IMR-90 (cell line): ENCODE results near the gene RCAN2. TPM values are rescaled to one million over a fixed set of nuclear protein-coding genes. Genes with fewer than 3 reads are reported as not detected.

Source experiments
- ATAC-seq: fragments of 200-7000 bp; cut with Tn5 transposase; 2 replicates; pipeline ENCODE4 v1.9.1; 2020; ENCODE audit warnings: low read depth, mild to moderate bottlenecking, moderate library complexity
- BruUV-seq: library from RNA; stranded (reverse); fragments of 400-500 nt; replicated peaks from 2 replicates; lab custom pipeline; 2021; lab: Mats Ljungman, UMichigan
- CTCF ChIA-PET: fragments of 300-600 bp; formaldehyde crosslinking; extraction: SDS; loops from one replicate; lab custom pipeline; 2021; ENCODE audit warnings: antibody characterized with exemption; lab: Yijun Ruan, JAX
- POLR2A ChIA-PET: fragments of 300-600 bp; sonication (Branson Sonifier 250); formaldehyde crosslinking; loops from one replicate; lab custom pipeline; 2022; ENCODE audit warnings: antibody characterized with exemption; ENCODE audit not compliant: unreplicated experiment; lab: Charles Lee
- DNase-seq: peaks from one replicate; pipeline ENCODE4 v3.0.0; 2013
- H2AFZ ChIP-seq: replicated peaks from 2 replicates; pipeline ENCODE3; 2013; ENCODE audit warnings: low read length, mild to moderate bottlenecking; ENCODE audit not compliant: poor library complexity
- H2AK5ac ChIP-seq: 2 replicates; pipeline ENCODE4 v1.6.1; 2013; ENCODE audit warnings: low read depth, low read length, inconsistent platforms
- H2AK9ac ChIP-seq: replicated peaks from 2 replicates; pipeline ENCODE3; 2013; ENCODE audit warnings: mild to moderate bottlenecking, low read depth, low read length, moderate library complexity; ENCODE audit not compliant: poor library complexity
- H2BK120ac ChIP-seq: 2 replicates; pipeline ENCODE4 v1.6.1; 2013; ENCODE audit warnings: low read depth, low read length, inconsistent platforms
- H2BK15ac ChIP-seq: 3 replicates; pipeline ENCODE4 v1.6.1; 2013; ENCODE audit warnings: low read depth, low read length, inconsistent platforms
- H2BK20ac ChIP-seq: 2 replicates; pipeline ENCODE4 v1.6.1; 2013; ENCODE audit warnings: low read depth, mild to moderate bottlenecking, inconsistent platforms, low read length, moderate library complexity
- H2BK5ac ChIP-seq: 2 replicates; pipeline ENCODE4 v1.6.1; 2013; ENCODE audit warnings: mild to moderate bottlenecking, low read depth, low read length, inconsistent platforms; ENCODE audit not compliant: poor library complexity, severe bottlenecking
- H3K14ac ChIP-seq: replicated peaks from 2 replicates; pipeline ENCODE4 v1.6.1; 2013; ENCODE audit warnings: low read depth, low read length, inconsistent platforms
- H3K18ac ChIP-seq: 2 replicates; pipeline ENCODE4 v1.6.1; 2013; ENCODE audit warnings: low read depth, low read length, control low read depth
- H3K23ac ChIP-seq: 2 replicates; pipeline ENCODE4 v1.6.1; 2013; ENCODE audit warnings: low read depth, low read length, inconsistent platforms
- H3K27ac ChIP-seq: 2 replicates; pipeline ENCODE4 v1.5.1; 2013; ENCODE audit warnings: mild to moderate bottlenecking, control low read depth, low read length; ENCODE audit not compliant: insufficient read depth
- H3K27me3 ChIP-seq: 2 replicates; pipeline ENCODE4 v1.6.1; 2013; ENCODE audit warnings: low read length; ENCODE audit not compliant: control insufficient read depth, insufficient read depth
- H3K36me3 ChIP-seq: 2 replicates; pipeline ENCODE4 v1.6.1; 2013; ENCODE audit warnings: low read length, mixed read lengths; ENCODE audit not compliant: control insufficient read depth, insufficient read depth
- H3K4ac ChIP-seq: 2 replicates; pipeline ENCODE4 v1.6.1; 2013; ENCODE audit warnings: low read depth, low read length, inconsistent platforms
- H3K4me1 ChIP-seq: 2 replicates; pipeline ENCODE4 v1.6.1; 2013; ENCODE audit warnings: low read length, mixed read lengths; ENCODE audit not compliant: control insufficient read depth, insufficient read depth
- H3K4me2 ChIP-seq: 2 replicates; pipeline ENCODE4 v1.6.1; 2013; ENCODE audit warnings: low read depth, mild to moderate bottlenecking, control low read depth, low read length, moderate library complexity
- H3K4me3 ChIP-seq: 2 replicates; pipeline ENCODE4 v1.5.1; 2013; ENCODE audit warnings: low read depth, mild to moderate bottlenecking, control low read depth, low read length, moderate library complexity; ENCODE audit not compliant: insufficient read depth
- H3K56ac ChIP-seq: 2 replicates; pipeline ENCODE4 v1.6.1; 2013; ENCODE audit warnings: low read length, inconsistent platforms; ENCODE audit not compliant: insufficient read depth; ENCODE audit errors: extremely low read depth
- H3K79me1 ChIP-seq, 2 experiments: 2 replicates each; pipeline ENCODE4 v1.6.1; 2013; ENCODE audit warnings: low read length in 2 of 2, inconsistent platforms in 1 of 2, low read depth in 1 of 2
- H3K9ac ChIP-seq: 2 replicates; pipeline ENCODE4 v1.6.1; 2013; ENCODE audit warnings: low read depth, low read length, control low read depth
- H3K9me1 ChIP-seq: 2 replicates; pipeline ENCODE4 v1.6.1; 2013; ENCODE audit warnings: low read length, inconsistent platforms; ENCODE audit not compliant: insufficient read depth
- H3K9me3 ChIP-seq: 2 replicates; pipeline ENCODE4 v1.6.1; 2013; ENCODE audit warnings: low read length; ENCODE audit not compliant: control insufficient read depth, insufficient read depth
- H4K20me1 ChIP-seq: 2 replicates; pipeline ENCODE4 v1.6.1; 2013; ENCODE audit warnings: low read length, inconsistent platforms; ENCODE audit not compliant: insufficient read depth
- H4K5ac ChIP-seq: 2 replicates; pipeline ENCODE4 v1.6.1; 2013; ENCODE audit warnings: mild to moderate bottlenecking, low read depth, low read length, control low read depth
- H4K8ac ChIP-seq, 2 experiments: 2 replicates each; pipeline ENCODE4 v1.6.1; 2013; ENCODE audit warnings: low read depth in 2 of 2, low read length in 2 of 2, control low read depth in 1 of 2, inconsistent platforms in 1 of 2
- H4K91ac ChIP-seq: 2 replicates; pipeline ENCODE4 v1.6.1; 2013; ENCODE audit warnings: low read depth, low read length, inconsistent platforms; ENCODE audit not compliant: insufficient read depth
- CEBPB ChIP-seq: IDR thresholded peaks from 2 replicates; pipeline ENCODE4 v1.6.1; 2012; ENCODE audit warnings: low read depth, low read length, improper control_type of control experiment
- CTCF ChIP-seq: conservative IDR thresholded peaks from 2 replicates; pipeline ENCODE4 v1.5.1; 2012; ENCODE audit warnings: mild to moderate bottlenecking, low read depth, low read length, improper control_type of control experiment
- ELK1 ChIP-seq: fragments of 150-350 bp; IDR thresholded peaks from 2 replicates; pipeline ENCODE4 v1.6.1; 2016; ENCODE audit warnings: low read depth, mild to moderate bottlenecking, low read length, moderate library complexity, borderline replicate concordance
- FOS ChIP-seq: fragments of 150-350 bp; IDR thresholded peaks from 2 replicates; pipeline ENCODE4 v1.6.1; 2016; ENCODE audit warnings: low read depth, low read length
- MAFK ChIP-seq: IDR thresholded peaks from 2 replicates; pipeline ENCODE4 v1.6.1; 2012; ENCODE audit warnings: low read depth, low read length, improper control_type of control experiment
- MAZ ChIP-seq: IDR thresholded peaks from 2 replicates; pipeline ENCODE4 v1.6.1; 2012; ENCODE audit warnings: low read depth, mild to moderate bottlenecking, low read length, improper control_type of control experiment, moderate library complexity, borderline replicate concordance
- MXI1 ChIP-seq: IDR thresholded peaks from 2 replicates; pipeline ENCODE4 v1.6.1; 2012; ENCODE audit warnings: low read depth, mild to moderate bottlenecking, low read length, moderate library complexity, borderline replicate concordance
- NFE2L2 ChIP-seq: fragments of 150-350 bp; IDR thresholded peaks from 2 replicates; pipeline ENCODE4 v1.6.1; 2016; ENCODE audit warnings: low read depth, mild to moderate bottlenecking, low read length
- POLR2A ChIP-seq: IDR thresholded peaks from 2 replicates; pipeline ENCODE4 v1.6.1; 2012; ENCODE audit warnings: mild to moderate bottlenecking, low read depth, low read length
- RAD21 ChIP-seq: IDR thresholded peaks from 2 replicates; pipeline ENCODE4 v1.6.1; 2012; ENCODE audit warnings: low read length, improper control_type of control experiment
- RCOR1 ChIP-seq: IDR thresholded peaks from 2 replicates; pipeline ENCODE4 v1.6.1; 2012; ENCODE audit warnings: mild to moderate bottlenecking, low read length, improper control_type of control experiment; ENCODE audit not compliant: insufficient replicate concordance
- RFX5 ChIP-seq: IDR thresholded peaks from 2 replicates; pipeline ENCODE4 v1.8.0; 2012; ENCODE audit warnings: low read depth, mild to moderate bottlenecking, low read length, moderate library complexity
- USF2 ChIP-seq: fragments of 150-350 bp; IDR thresholded peaks from 2 replicates; pipeline ENCODE4 v1.6.1; 2017; ENCODE audit warnings: mild to moderate bottlenecking, antibody characterized with exemption, low read length, low read depth
- WGBS, 2 experiments: methylation state at CpG; one replicate each; pipeline versions ENCODE4 v1.1.5 to v1.1.7; 2013; ENCODE audit warnings: missing lambda C conversion rate in 2 of 2; ENCODE audit not compliant: insufficient read length in 1 of 2; ENCODE audit errors: extremely low coverage in 2 of 2; 5-methylcytosine and 5-hydroxymethylcytosine counted together
- dilution Hi-C: fragments of 300-500 bp; cut with HindIII; formaldehyde crosslinking; loops from one replicate; pipeline ENCODE4 v1.14.3; 2018; ENCODE audit warnings: low sequenced_read_pairs; ENCODE audit not compliant: unreplicated experiment
- in situ Hi-C: fragments of 300-500 bp; cut with MboI; formaldehyde crosslinking; loops from 3 replicates; pipeline ENCODE4 v1.14.3; 2019; ENCODE audit warnings: low sequenced_read_pairs, inconsistent platforms, mixed read lengths
- intact Hi-C: fragments of 100-400 bp; cut with micrococcal nuclease; formaldehyde crosslinking; loops from 2 replicates; pipeline ENCODE4 v1.10.0; 2022
- polyA plus RNA-seq, 3 experiments: library from polyadenylated mRNA; depleted of rRNA; stranded (reverse); fragments of >200 nt; gene quantifications; 2 replicates each; pipeline ENCODE4 v1.2.3, GENCODE V29; 2012; ENCODE audit warnings: low replicate concordance in 1 of 3
- total RNA-seq: library from RNA; depleted of rRNA; stranded (reverse); fragments of >200 nt; gene quantifications from 2 replicates; pipeline ENCODE4 v1.2.3, GENCODE V29; 2012

RCAN2 gene
- total and polyA plus RNA-seq, 2 of the 4 experiments (the other 2 are of a cell fraction): 1.3 to 1.8 TPM

GRCh38 chr6:46305236-46305635, 186.0 kb downstream of the RCAN2 start:
- Histone ChIP-seq H3K18ac (no peak overlapping the region), H4K8ac (no peak overlapping the region), H2AFZ (no peak overlapping the region), H2AK5ac (no peak overlapping the region), H3K9me3 (no peaks in the 10 kb centered on the region), H2AK9ac (no peak overlapping the region), H2BK15ac (no peak overlapping the region), H3K27ac (no peak overlapping the region), H3K4me2 (no peak overlapping the region), H4K5ac (no peak overlapping the region), H4K20me1 (no peaks in the 10 kb centered on the region), H3K36me3 (no peaks in the 10 kb centered on the region), H3K79me1 (no peaks in the 10 kb centered on the region), H3K4me3 (no peak overlapping the region), H3K9me1 (no peaks in the 10 kb centered on the region), H3K4me1 (no peaks in the 10 kb centered on the region), H3K56ac (no peak overlapping the region), H2BK5ac (no peak overlapping the region), H3K27me3 (no peaks in the 10 kb centered on the region), H3K9ac (no peak overlapping the region), H2BK120ac (no peak overlapping the region), H4K91ac (no peak overlapping the region), H2BK20ac (no peak overlapping the region), H3K14ac (no peak overlapping the region), H3K4ac (no peak overlapping the region), H3K23ac (no peak overlapping the region)
- no peak for ATAC-seq
- no peak for TF ChIP-seq CEBPB
- no peak for TF ChIP-seq RCOR1
- TF ChIP-seq MAFK: no peak
- TF ChIP-seq RFX5: no peak
- no peak for TF ChIP-seq FOS
- no peak for TF ChIP-seq NFE2L2
- TF ChIP-seq ELK1: no peak
- no peak for TF ChIP-seq USF2
- TF ChIP-seq POLR2A: no peak
- no peak for TF ChIP-seq MAZ
- no peak for TF ChIP-seq CTCF
- TF ChIP-seq MXI1: no peak
- no peak for TF ChIP-seq RAD21
- no peak for DNase-seq
- intact Hi-C loops (no loop called here), dilution Hi-C loops (no loop called here), in situ Hi-C loops (no loop called here)
- no TSS peak for BruUV-seq
- ChIA-PET POLR2A (no interaction called here), CTCF (no interaction called here)
- 10% methylated on average over 2 of the region's 2 CpGs; no CpG with 5 or more reads in 1 of the 2 experiments for WGBS, 2 experiments
